ENCODE measurements around the gene LRCH1. TPM values are rescaled to one million over a fixed set of nuclear protein-coding genes. Genes with fewer than 3 reads are reported as not detected.
A peak's percentile ranks its signal among the peaks of the same experiment; 100 is the strongest.

Gene LRCH1
- total RNA-seq, 4 donors from 2014 or later: 42.7 to 66.0 (median 53.1) TPM

DNA sequence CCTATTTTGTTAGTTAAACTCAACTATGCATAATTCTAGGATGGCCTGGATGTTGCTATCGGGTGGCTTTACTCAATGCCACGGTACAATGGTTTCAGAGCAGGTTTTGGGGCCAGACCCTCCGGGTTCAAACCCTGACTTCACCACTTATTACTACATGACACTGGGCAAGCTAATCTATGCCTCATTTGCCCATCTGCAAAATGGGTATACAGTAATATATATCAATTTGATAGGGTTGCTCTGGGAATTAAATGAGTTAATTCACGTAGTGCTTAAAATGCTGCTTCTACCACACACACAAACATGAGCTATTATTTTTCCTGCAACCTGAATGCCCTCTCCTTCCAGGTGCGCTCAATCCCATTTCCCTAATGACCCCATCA lies 243.2 kb downstream of the LRCH1 start:
- Histone ChIP-seq H3K27ac (replicated peaks in 1 of 4) (peak overlapping the region; percentile 87 to 95 (median 89)), H3K4me3 (peak overlapping the region; percentile 69 to 91 (median 84)), H3K27me3 (no peaks in the 10 kb centered on the region), H3K36me3 (peaks cover 0 to 5% (median 3%) of the 10 kb centered on the region in 4 donors), H3K9me3 (no peaks in the 10 kb centered on the region), H3K4me1 (peaks cover 26 to 42% (median 38%) of the 10 kb centered on the region in 4 donors)
- intact Hi-C loops (cut with DNase I): loop anchor here (5.0 kb wide), 1 partner anchor 244 kb away; the partner anchor contains the start of gene LRCH1
- 70% methylated on average over 5 of the region's 5 CpGs for WGBS
- DNase-seq (ENCODE audit: extremely low spot score): no peak
- TF ChIP-seq EP300 (IDR thresholded peaks at IDR 0.05): no peak

DNA sequence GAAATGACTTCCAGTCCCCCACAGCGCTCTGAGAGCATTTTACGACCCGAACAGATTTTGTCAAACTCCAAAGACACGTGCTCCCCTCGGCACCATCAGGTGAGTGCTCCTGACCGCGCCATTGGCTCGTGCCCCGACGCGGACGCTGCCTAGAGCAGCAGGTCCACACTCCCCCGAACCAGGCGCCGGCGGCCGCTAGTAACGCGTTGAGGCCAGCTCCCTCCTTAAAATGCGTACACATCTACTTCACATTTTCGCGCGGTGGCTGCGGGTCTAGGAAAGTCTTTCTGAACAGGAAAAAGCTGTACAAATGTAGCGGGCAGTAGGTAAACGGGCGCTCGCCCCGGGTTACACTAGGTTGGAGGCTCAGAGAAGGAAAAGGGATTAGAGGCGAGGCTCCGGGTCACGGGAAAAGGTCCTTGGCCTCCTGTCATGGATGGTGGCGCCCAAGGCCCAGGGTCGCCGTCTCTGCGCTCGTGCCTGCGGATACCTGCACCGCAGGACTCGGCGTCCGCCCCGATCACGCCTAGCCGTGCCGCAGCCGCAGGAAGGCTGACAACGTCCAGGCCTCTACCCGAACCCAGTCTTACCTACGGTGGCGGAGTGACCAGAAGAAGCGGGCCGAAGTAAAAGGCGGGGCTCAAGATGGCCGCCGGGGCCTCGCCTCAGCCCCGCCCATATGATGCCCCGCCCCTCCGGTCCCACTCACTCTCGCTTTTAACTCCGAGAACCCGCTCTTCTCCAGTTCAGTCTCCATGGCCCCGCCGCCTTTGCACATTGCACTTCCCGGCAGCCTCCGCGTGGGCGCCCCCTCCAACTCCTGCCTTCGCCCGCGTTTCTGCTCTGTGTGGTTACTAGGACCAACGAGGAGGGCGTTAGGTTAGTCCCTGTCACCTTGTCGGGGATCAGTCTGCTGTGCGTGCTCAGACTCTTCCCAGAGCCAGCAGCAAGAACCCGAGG lies 243.8 kb downstream of the LRCH1 start, which contains the start of gene ESD:
Gene ESD, minus strand, starts transcription at position 647 of the 960 bp plus-strand sequence. CDS start 5,748 bp downstream, outside the sequence.
- no peaks in the 10 kb centered on the region for H3K27me3 ChIP-seq
- no peaks in the 10 kb centered on the region for H3K36me3 ChIP-seq
- DNase-seq (ENCODE audit: extremely low spot score): peak; percentile 99
- under 1% methylated on average over 53 of the region's 77 CpGs for WGBS
- intact Hi-C loops (cut with DNase I): loop anchor here (5.0 kb wide), 1 partner anchor 244 kb away; the partner anchor contains the start of gene LRCH1
- H3K27ac ChIP-seq (replicated peaks in 1 of 4): peak within 1 kb of the TSS; percentile 87 to 95 (median 89)
- H3K4me3 ChIP-seq: peak within 1 kb of the TSS; percentile 69 to 91 (median 84)
- peaks cover 26 to 42% (median 38%) of the 10 kb centered on the region in 4 donors for H3K4me1 ChIP-seq
- no peaks in the 10 kb centered on the region for H3K9me3 ChIP-seq
- peak; percentile 38 for TF ChIP-seq POLR2A (IDR thresholded peaks at IDR 0.05; ENCODE audit: low read depth)
- no peak for TF ChIP-seq EP300 (IDR thresholded peaks at IDR 0.05)
- peak; percentile 81 to 95 for TF ChIP-seq POLR2AphosphoS5 (IDR thresholded peaks at IDR 0.05)

DNA sequence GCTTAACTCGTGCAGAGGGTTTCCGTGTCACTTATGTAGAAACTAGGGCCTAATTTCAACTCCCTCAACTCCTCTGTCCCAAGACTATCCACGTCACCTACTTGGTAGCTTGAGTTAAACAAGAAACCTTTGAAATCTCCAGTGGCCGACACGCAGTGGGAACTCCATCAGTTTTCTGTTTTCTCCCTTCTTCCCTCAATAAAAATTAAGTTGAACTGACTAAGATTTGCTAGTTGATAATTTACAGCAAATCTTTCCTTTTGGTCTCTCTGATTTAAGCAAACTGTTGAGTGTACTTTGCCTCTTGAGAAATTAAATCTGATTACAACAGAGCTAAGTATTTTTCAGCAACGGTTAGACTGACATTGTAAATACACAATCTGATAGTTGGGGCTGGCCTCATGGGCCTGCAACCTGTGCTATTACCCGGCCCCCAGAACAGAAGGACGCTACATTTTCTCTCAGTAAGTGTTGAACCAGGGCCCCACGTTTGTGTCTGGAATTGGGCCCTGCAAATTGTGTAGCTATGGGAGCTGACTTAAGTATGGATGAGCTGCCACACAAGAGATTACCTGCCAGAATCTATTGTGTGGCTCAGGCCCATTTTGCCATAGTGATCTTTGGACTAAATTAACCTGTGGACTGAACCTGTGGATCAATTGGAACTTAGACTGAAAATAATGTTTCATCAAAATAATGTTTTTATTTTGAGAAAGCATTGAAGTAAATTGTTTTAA lies 244.7 kb downstream of the LRCH1 start:
- Histone ChIP-seq H3K4me1 (peaks cover 26 to 42% (median 38%) of the 10 kb centered on the region in 4 donors), H3K36me3 (no peaks in the 10 kb centered on the region), H3K27me3 (no peaks in the 10 kb centered on the region), H3K27ac (replicated peaks in 1 of 4) (peak overlapping the region; percentile 87 to 95 (median 89)), H3K9me3 (no peaks in the 10 kb centered on the region), H3K4me3 (peak overlapping the region; percentile 69 to 91 (median 84))
- no peak for DNase-seq (ENCODE audit: extremely low spot score)
- intact Hi-C loops (cut with DNase I): loop anchor here (5.0 kb wide), 1 partner anchor 245 kb away; the partner anchor contains the start of gene LRCH1
- 58% methylated on average over 7 of the region's 9 CpGs for WGBS
- TF ChIP-seq, protein P1, sequence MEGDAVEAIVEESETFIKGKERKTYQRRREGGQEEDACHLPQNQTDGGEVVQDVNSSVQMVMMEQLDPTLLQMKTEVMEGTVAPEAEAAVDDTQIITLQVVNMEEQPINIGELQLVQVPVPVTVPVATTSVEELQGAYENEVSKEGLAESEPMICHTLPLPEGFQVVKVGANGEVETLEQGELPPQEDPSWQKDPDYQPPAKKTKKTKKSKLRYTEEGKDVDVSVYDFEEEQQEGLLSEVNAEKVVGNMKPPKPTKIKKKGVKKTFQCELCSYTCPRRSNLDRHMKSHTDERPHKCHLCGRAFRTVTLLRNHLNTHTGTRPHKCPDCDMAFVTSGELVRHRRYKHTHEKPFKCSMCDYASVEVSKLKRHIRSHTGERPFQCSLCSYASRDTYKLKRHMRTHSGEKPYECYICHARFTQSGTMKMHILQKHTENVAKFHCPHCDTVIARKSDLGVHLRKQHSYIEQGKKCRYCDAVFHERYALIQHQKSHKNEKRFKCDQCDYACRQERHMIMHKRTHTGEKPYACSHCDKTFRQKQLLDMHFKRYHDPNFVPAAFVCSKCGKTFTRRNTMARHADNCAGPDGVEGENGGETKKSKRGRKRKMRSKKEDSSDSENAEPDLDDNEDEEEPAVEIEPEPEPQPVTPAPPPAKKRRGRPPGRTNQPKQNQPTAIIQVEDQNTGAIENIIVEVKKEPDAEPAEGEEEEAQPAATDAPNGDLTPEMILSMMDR (IDR thresholded peaks at IDR 0.05): no peak

DNA sequence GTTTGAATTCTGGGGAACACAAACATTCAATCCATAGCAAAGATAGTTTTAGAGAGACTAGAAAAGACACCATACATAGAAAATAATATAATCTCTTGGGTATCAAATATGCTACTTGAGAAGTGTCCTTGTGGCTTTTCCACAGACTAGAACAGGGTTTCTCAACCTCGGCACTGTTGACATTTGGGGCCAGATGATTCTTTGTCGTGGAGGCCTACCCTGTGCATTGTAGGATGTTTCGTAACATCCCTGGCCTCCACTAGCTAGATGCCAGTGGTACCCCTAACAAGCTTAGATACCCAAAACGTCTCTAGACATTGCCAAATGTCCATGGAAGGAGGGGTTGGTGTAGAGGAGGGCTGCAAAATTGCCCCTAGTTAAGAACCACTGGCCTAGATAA lies 246.2 kb downstream of the LRCH1 start:
- no peaks in the 10 kb centered on the region for H3K9me3 ChIP-seq
- no peak overlapping the region for H3K4me3 ChIP-seq
- no peaks in the 10 kb centered on the region for H3K36me3 ChIP-seq
- no peaks in the 10 kb centered on the region for H3K27me3 ChIP-seq
- intact Hi-C loops (cut with DNase I): loop anchor here (5.0 kb wide), 1 partner anchor 247 kb away; the partner anchor contains the start of gene LRCH1
- DNase-seq (ENCODE audit: extremely low spot score): no peak
- peaks cover 23 to 31% (median 30%) of the 10 kb centered on the region in 4 donors for H3K4me1 ChIP-seq
- TF ChIP-seq POLR2A (IDR thresholded peaks at IDR 0.05; ENCODE audit: low read depth) (no peak), EP300 (IDR thresholded peaks at IDR 0.05) (no peak), POLR2AphosphoS5 (IDR thresholded peaks at IDR 0.05) (no peak)
- TF ChIP-seq, protein P1 (IDR thresholded peaks at IDR 0.05): no peak
- H3K27ac ChIP-seq (replicated peaks in 1 of 4): no peak overlapping the region
- 84% methylated on average over 4 of the region's 4 CpGs for whole genome bisulfite sequencing

DNA sequence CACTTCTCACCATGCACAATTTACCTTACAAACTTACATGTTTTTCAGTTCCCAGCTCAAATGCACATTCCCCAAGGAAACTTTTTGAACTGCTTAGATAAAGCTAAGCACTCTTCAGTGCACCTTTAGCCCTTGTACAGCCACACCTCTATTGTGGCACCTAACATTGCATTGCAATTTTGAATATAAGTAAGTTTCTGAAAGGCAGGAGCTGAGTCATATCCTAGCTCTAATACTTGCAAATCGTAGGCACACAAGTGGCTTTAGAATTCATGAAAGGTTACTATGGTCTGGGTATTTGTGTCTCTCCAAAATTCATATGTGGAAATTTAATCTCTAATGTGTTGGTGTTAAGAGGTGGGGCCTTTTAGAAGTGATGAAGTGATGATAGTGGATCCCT lies 248.9 kb downstream of the LRCH1 start:
- H3K4me1 ChIP-seq: peaks cover 3 to 9% (median 8%) of the 10 kb centered on the region in 4 donors
- TF ChIP-seq, protein P1 (IDR thresholded peaks at IDR 0.05): no peak
- TF ChIP-seq POLR2AphosphoS5 (IDR thresholded peaks at IDR 0.05): no peak
- no peak for TF ChIP-seq EP300 (IDR thresholded peaks at IDR 0.05)
- no peaks in the 10 kb centered on the region for H3K36me3 ChIP-seq
- H3K4me3 ChIP-seq: no peak overlapping the region
- intact Hi-C loops (cut with DNase I): loop anchor here (5.0 kb wide), 1 partner anchor 90 kb away; no protein-coding TSS in a partner anchor
- no peaks in the 10 kb centered on the region for H3K27me3 ChIP-seq
- H3K9me3 ChIP-seq: no peaks in the 10 kb centered on the region
- WGBS: 78% methylated on average over 1 of the region's 1 CpG
- no peak for DNase-seq (ENCODE audit: extremely low spot score)
- no peak overlapping the region for H3K27ac ChIP-seq (replicated peaks in 1 of 4)

Small RNA genes lying within 50 kb of the gene (small RNA-seq; reads per million reads assigned to genes)
- 0 reads per million in 3 donors for gene AL359880.1

Other genes starting within 250 kb of the LRCH1 start
- gene RUBCNL, start 165.9 kb upstream of the LRCH1 start, total RNA-seq: 1 to 10 TPM in 3 of 4 donors, under 1 TPM in 1; 0.86 to 3.6 (median 1.4) TPM
- gene ESD, start 244.0 kb downstream of the LRCH1 start, total RNA-seq: 100 to 1,000 TPM; 115 to 150 (median 129) TPM

Measured in esophagus muscularis mucosa (tissue), 4 donors.